OCI-LY7 (cell line): ENCODE results near the gene SPINT3. TPM values are rescaled to one million over a fixed set of nuclear protein-coding genes. Genes with fewer than 3 reads are reported as not detected.

ENCODE experiments used
- BruUV-seq: library from RNA; stranded (reverse); fragments of 400-500 nt; replicated peaks from 2 replicates; lab custom pipeline; 2021; lab: Mats Ljungman, UMichigan
- CTCF ChIA-PET: fragments of 300-600 bp; sonication (Branson Sonifier 250); formaldehyde crosslinking; loops from one replicate; lab custom pipeline; 2022; ENCODE audit warnings: antibody characterized with exemption; ENCODE audit not compliant: unreplicated experiment; lab: Charles Lee
- POLR2A ChIA-PET: fragments of 300-600 bp; sonication (Branson Sonifier 250); formaldehyde crosslinking; loops from one replicate; lab custom pipeline; 2022; ENCODE audit warnings: antibody characterized with exemption; lab: Charles Lee
- DNase-seq: peaks from one replicate; pipeline ENCODE4 v3.0.0-alpha.2; 2015; ENCODE audit warnings: low spot score
- H2AFZ ChIP-seq: fragments of 200-600 bp; sonication (generic), shearing (Covaris generic); 2 replicates; pipeline ENCODE4 v1.6.1; 2014; ENCODE audit warnings: mild to moderate bottlenecking, antibody characterized with exemption, low read length, moderate library complexity
- H3K27ac ChIP-seq: fragments of 200-600 bp; sonication (generic); 2 replicates; pipeline ENCODE4 v1.5.1; 2014; ENCODE audit warnings: mixed run types, low read depth, mild to moderate bottlenecking, moderate library complexity, low read length, inconsistent platforms; ENCODE audit not compliant: poor library complexity, severe bottlenecking
- H3K36me3 ChIP-seq: fragments of 200-600 bp; sonication (generic); 2 replicates; pipeline ENCODE4 v1.6.1; 2014; ENCODE audit warnings: mild to moderate bottlenecking, antibody characterized with exemption, low read length, moderate library complexity, mixed read lengths; ENCODE audit not compliant: insufficient read depth
- H3K4me1 ChIP-seq: fragments of 200-600 bp; sonication (generic); 2 replicates; pipeline ENCODE4 v1.5.1; 2014; ENCODE audit warnings: mild to moderate bottlenecking, low read length; ENCODE audit not compliant: insufficient read depth, poor library complexity, severe bottlenecking
- H3K4me2 ChIP-seq: fragments of 200-600 bp; sonication (generic); 2 replicates; pipeline ENCODE4 v1.6.1; 2014; ENCODE audit warnings: mild to moderate bottlenecking, low read length
- H3K4me3 ChIP-seq: fragments of 200-600 bp; sonication (generic); 2 replicates; pipeline ENCODE4 v1.5.1; 2014; ENCODE audit warnings: mild to moderate bottlenecking, low read depth, low read length; ENCODE audit not compliant: poor library complexity, severe bottlenecking
- H3K79me2 ChIP-seq: fragments of 200-600 bp; sonication (generic); 2 replicates; pipeline ENCODE4 v1.6.1; 2016; ENCODE audit warnings: low read depth, mild to moderate bottlenecking, low read length, moderate library complexity, mixed read lengths; ENCODE audit not compliant: insufficient read depth
- H3K9me2 ChIP-seq: fragments of 200-600 bp; sonication (generic); 2 replicates; pipeline ENCODE4 v1.6.1; 2016; ENCODE audit warnings: mild to moderate bottlenecking, low read length, mixed read lengths; ENCODE audit not compliant: insufficient read depth
- H3K9me3 ChIP-seq: fragments of 200-600 bp; sonication (generic); 2 replicates; pipeline ENCODE4 v1.6.1; 2014; ENCODE audit warnings: mild to moderate bottlenecking, mixed run types, low read length, mixed read lengths
- H4K20me1 ChIP-seq: fragments of 200-600 bp; sonication (generic); 2 replicates; pipeline ENCODE4 v1.6.1; 2014; ENCODE audit warnings: mild to moderate bottlenecking, antibody characterized with exemption, low read length, moderate library complexity, mixed read lengths; ENCODE audit not compliant: insufficient read depth
- CTCF ChIP-seq: fragments of 200-600 bp; sonication (generic); conservative IDR thresholded peaks from 2 replicates; pipeline ENCODE4 v1.5.1; 2014; ENCODE audit warnings: mild to moderate bottlenecking, antibody characterized with exemption, low read length, moderate library complexity, mixed read lengths
- EZH2phosphoT487 ChIP-seq: fragments of 200-600 bp; sonication (generic); IDR thresholded peaks from 2 replicates; pipeline ENCODE4 v1.6.1; 2018; ENCODE audit warnings: low read depth, borderline replicate concordance, mild to moderate bottlenecking, mixed run types, antibody characterized with exemption, low read length, moderate library complexity, mixed read lengths
- intact Hi-C: fragments of 100-400 bp; cut with micrococcal nuclease; formaldehyde crosslinking; loops from one replicate; pipeline ENCODE4 v1.10.0; 2022; ENCODE audit not compliant: unreplicated experiment
- total RNA-seq, 2 experiments: library from RNA; depleted of rRNA in 1 of 2; stranded (reverse); fragments of >200 nt in 1 of 2; shearing (Covaris generic) in 1 of 2; gene quantifications; 2 replicates each; pipeline ENCODE4 v1.2.3, GENCODE V29; 2014 to 2022

Gene SPINT3
- total RNA-seq, 2 experiments from 2014 or later: not detected

GRCh38 chr20:45469336-45470261, 45.8 kb downstream of the SPINT3 start, which contains the start of gene WFDC2:
Gene WFDC2, plus strand, starts transcription at chr20:45469753. Its CDS starts 29 bp downstream, at chr20:45469782.
- TF ChIP-seq EZH2phosphoT487 (no peak), CTCF (no peak)
- Histone ChIP-seq H3K9me2 (no peaks in the 10 kb centered on the region), H3K27ac (no peak within 1 kb of the TSS), H3K79me2 (no peaks in the 10 kb centered on the region), H3K9me3 (no peaks in the 10 kb centered on the region), H3K4me1 (no peaks in the 10 kb centered on the region), H4K20me1 (no peaks in the 10 kb centered on the region), H3K4me3 (no peak within 1 kb of the TSS), H3K4me2 (no peak within 1 kb of the TSS), H3K36me3 (no peaks in the 10 kb centered on the region), H2AFZ (no peak within 1 kb of the TSS)
- CTCF ChIA-PET: no interaction called here
- POLR2A ChIA-PET: interaction anchor here (0.6 kb wide), 1 partner anchor 207 kb away, joined by 3 read pairs; no protein-coding TSS in a partner anchor
- no peak for DNase-seq
- intact Hi-C loops: no loop called here
- no TSS peak for BruUV-seq

GRCh38 chr20:45467861-45468260, 47.6 kb downstream of the SPINT3 start:
- Histone ChIP-seq H4K20me1 (no peaks in the 10 kb centered on the region), H3K4me3 (no peak overlapping the region), H3K9me2 (no peaks in the 10 kb centered on the region), H3K27ac (no peak overlapping the region), H3K4me2 (no peak overlapping the region), H3K36me3 (no peaks in the 10 kb centered on the region), H3K4me1 (no peaks in the 10 kb centered on the region), H2AFZ (no peak overlapping the region), H3K9me3 (no peaks in the 10 kb centered on the region), H3K79me2 (no peaks in the 10 kb centered on the region)
- no peak for DNase-seq
- ChIA-PET CTCF (no interaction called here), POLR2A (no interaction called here)
- intact Hi-C loops: no loop called here
- TF ChIP-seq CTCF: no peak
- TF ChIP-seq EZH2phosphoT487: no peak
- BruUV-seq: no TSS peak

- Histone ChIP-seq H3K9me3 (no peaks in the 10 kb centered on the region), H3K4me3 (no peak overlapping the region), H3K27ac (no peak overlapping the region), H4K20me1 (no peaks in the 10 kb centered on the region), H3K4me2 (no peak overlapping the region), H3K36me3 (no peaks in the 10 kb centered on the region), H3K9me2 (no peaks in the 10 kb centered on the region), H2AFZ (no peak overlapping the region), H3K79me2 (no peaks in the 10 kb centered on the region), H3K4me1 (no peaks in the 10 kb centered on the region)
- BruUV-seq: no TSS peak
- DNase-seq: no peak
- TF ChIP-seq EZH2phosphoT487: no peak
- TF ChIP-seq CTCF: no peak
- ChIA-PET CTCF (no interaction called here), POLR2A (interaction anchor here (0.6 to 0.7 kb wide), 2 partner anchors 14 to 313 kb away, joined by 3 read pairs; no protein-coding TSS in a partner anchor)
- intact Hi-C loops: no loop called here
These were observed 48.2 kb downstream of the SPINT3 start for GRCh38 chr20:45467172-45467571.
